H1 (cell line): ENCODE results near the gene CBY1. TPM values are rescaled to one million over a fixed set of nuclear protein-coding genes. Genes with fewer than 3 reads are reported as not detected.

Experiments used
- CTCF ChIA-PET: fragments of 300-600 bp; sonication (Branson Sonifier 250); formaldehyde crosslinking; loops from one replicate; lab custom pipeline; 2021; ENCODE audit not compliant: partially characterized antibody; lab: Charles Lee
- POLR2A ChIA-PET: fragments of 300-600 bp; sonication (Branson Sonifier 250); formaldehyde crosslinking; loops from one replicate; lab custom pipeline; 2021; ENCODE audit warnings: inconsistent platforms; ENCODE audit not compliant: partially characterized antibody; lab: Charles Lee
- DNase-seq, 2 experiments: peaks; one replicate each; pipeline versions ENCODE4 v3.0.0 to v3.0.0-alpha.2; 2010 to 2022; ENCODE audit warnings: low spot score in 2 of 2, low read depth in 1 of 2, mixed read lengths in 1 of 2
- FAIRE-seq: peaks from 2 replicates; lab custom pipeline; 2011; peaks lifted over from hg19 to GRCh38; lab: Jason Lieb, UNC
- H2AFZ ChIP-seq: 2 replicates; pipeline ENCODE4 v1.8.1; 2012; ENCODE audit warnings: low read length, inconsistent platforms
- H2AK5ac ChIP-seq: 2 replicates; pipeline ENCODE4 v1.6.1; 2013; ENCODE audit warnings: low read depth, low read length
- H2BK120ac ChIP-seq: replicated peaks from 2 replicates; pipeline ENCODE3; 2013; ENCODE audit warnings: low read depth, low read length, inconsistent platforms
- H2BK12ac ChIP-seq: 2 replicates; pipeline ENCODE4 v1.6.1; 2013; ENCODE audit warnings: low read depth, low read length
- H2BK15ac ChIP-seq: 2 replicates; pipeline ENCODE4 v1.6.1; 2013; ENCODE audit warnings: low read length
- H2BK20ac ChIP-seq: 2 replicates; pipeline ENCODE4 v1.6.1; 2013; ENCODE audit warnings: low read length
- H2BK5ac ChIP-seq: 2 replicates; pipeline ENCODE4 v1.6.1; 2013; ENCODE audit warnings: low read depth, low read length
- H3K14ac ChIP-seq: 2 replicates; pipeline ENCODE4 v1.6.1; 2013; ENCODE audit warnings: inconsistent platforms; ENCODE audit not compliant: insufficient read length
- H3K18ac ChIP-seq: 2 replicates; pipeline ENCODE4 v1.6.1; 2013; ENCODE audit warnings: low read length; ENCODE audit errors: extremely low read depth
- H3K23ac ChIP-seq: 2 replicates; pipeline ENCODE4 v1.6.1; 2013; ENCODE audit warnings: inconsistent platforms; ENCODE audit not compliant: insufficient read length
- H3K23me2 ChIP-seq: 2 replicates; pipeline ENCODE4 v1.6.1; 2013; ENCODE audit warnings: low read depth, low read length
- H3K27ac ChIP-seq: 2 replicates; pipeline ENCODE4 v1.6.1; 2011; ENCODE audit warnings: low read depth, low read length, inconsistent platforms
- H3K27me3 ChIP-seq, 4 experiments: replicated peaks in 1 of 4; 1 replicate in 1 of 4; 2 replicates in 3 of 4; pipeline versions ENCODE4 v1.6.1 to v1.8.1; 2011 to 2013; ENCODE audit warnings: low read length in 3 of 4, mild to moderate bottlenecking in 3 of 4, inconsistent platforms in 2 of 4, mixed read lengths in 2 of 4, moderate library complexity in 1 of 4; ENCODE audit not compliant: control insufficient read depth in 3 of 4, insufficient read depth in 3 of 4; ENCODE audit errors: extremely low read depth in 1 of 4
- H3K36me3 ChIP-seq, 4 experiments: 2 replicates each; pipeline versions ENCODE4 v1.6.1 to v1.8.1; 2011 to 2013; ENCODE audit warnings: mild to moderate bottlenecking in 4 of 4, low read length in 3 of 4, moderate library complexity in 2 of 4, control low read depth in 1 of 4, inconsistent platforms in 1 of 4; ENCODE audit not compliant: insufficient read depth in 4 of 4, control insufficient read depth in 2 of 4
- H3K4ac ChIP-seq: replicated peaks from 2 replicates; pipeline ENCODE3; 2013; ENCODE audit warnings: low read length, low read depth, mixed read lengths, inconsistent platforms; ENCODE audit not compliant: insufficient read length
- H3K4me1 ChIP-seq, 4 experiments: replicated peaks in 1 of 4; 1 replicate in 1 of 4; 2 replicates in 3 of 4; pipeline versions ENCODE4 v1.6.1 to v1.8.1; 2011 to 2013; ENCODE audit warnings: low read length in 3 of 4, inconsistent platforms in 2 of 4, mixed read lengths in 1 of 4; ENCODE audit not compliant: insufficient read depth in 4 of 4, control insufficient read depth in 3 of 4
- H3K4me2 ChIP-seq, 2 experiments: 2 replicates each; pipeline versions ENCODE4 v1.6.1 to v1.8.1; 2011 to 2013; ENCODE audit warnings: low read depth in 2 of 2, low read length in 2 of 2, control low read depth in 1 of 2, inconsistent platforms in 1 of 2, mild to moderate bottlenecking in 1 of 2; ENCODE audit not compliant: insufficient read depth in 1 of 2
- H3K4me3 ChIP-seq, 4 experiments: fragments of 200-600, 300-600 bp in 1 of 4; sonication (generic), shearing (Covaris generic), sonication (Bioruptor Twin) in 1 of 4; 2 replicates each; pipeline versions ENCODE4 v1.5.1 to v1.8.1; 2011 to 2016; ENCODE audit warnings: low read length in 4 of 4, low read depth in 3 of 4, control low read depth in 2 of 4, inconsistent platforms in 2 of 4, mild to moderate bottlenecking in 2 of 4, mixed read lengths in 1 of 4, moderate library complexity in 1 of 4; ENCODE audit not compliant: insufficient read depth in 2 of 4; ENCODE audit errors: extremely low read depth in 1 of 4
- H3K56ac ChIP-seq: replicated peaks from 2 replicates; pipeline ENCODE3; 2013; ENCODE audit warnings: low read depth, mild to moderate bottlenecking, mixed read lengths, low read length, inconsistent platforms; ENCODE audit not compliant: insufficient read length
- H3K79me1 ChIP-seq: 2 replicates; pipeline ENCODE4 v1.6.1; 2013; ENCODE audit warnings: low read depth, low read length, control low read depth
- H3K79me2 ChIP-seq, 2 experiments: 2 replicates each; pipeline versions ENCODE4 v1.6.1 to v1.8.1; 2012 to 2013; ENCODE audit warnings: low read length in 2 of 2, mild to moderate bottlenecking in 2 of 2, inconsistent platforms in 1 of 2; ENCODE audit not compliant: insufficient read depth in 2 of 2, control insufficient read depth in 1 of 2
- H3K9ac ChIP-seq, 4 experiments: replicated peaks in 1 of 4; 1 replicate in 1 of 4; 2 replicates in 3 of 4; pipeline versions ENCODE4 v1.6.1 to v1.8.1; 2011 to 2013; ENCODE audit warnings: low read depth in 3 of 4, low read length in 3 of 4, control low read depth in 2 of 4, mild to moderate bottlenecking in 2 of 4, moderate library complexity in 2 of 4, inconsistent platforms in 1 of 4; ENCODE audit errors: extremely low read depth in 1 of 4
- H3K9me3 ChIP-seq, 2 experiments: 2 replicates each; pipeline versions ENCODE4 v1.6.1 to v1.8.1; 2012 to 2013; ENCODE audit warnings: mild to moderate bottlenecking in 2 of 2, moderate library complexity in 2 of 2, control low read depth in 1 of 2, inconsistent platforms in 1 of 2, low read depth in 1 of 2, low read length in 1 of 2, mixed read lengths in 1 of 2; ENCODE audit not compliant: insufficient read depth in 2 of 2
- H4K20me1 ChIP-seq, 2 experiments: replicated peaks in 1 of 2; 2 replicates each; pipeline versions ENCODE3 to v1.8.1; 2011 to 2013; ENCODE audit warnings: inconsistent platforms in 2 of 2, low read length in 2 of 2, mild to moderate bottlenecking in 1 of 2; ENCODE audit not compliant: insufficient read depth in 2 of 2, control insufficient read depth in 1 of 2
- H4K5ac ChIP-seq: 2 replicates; pipeline ENCODE4 v1.6.1; 2013; ENCODE audit warnings: low read length, low read depth, mixed read lengths, inconsistent platforms; ENCODE audit not compliant: insufficient read length
- H4K8ac ChIP-seq: 2 replicates; pipeline ENCODE4 v1.8.0; 2013; ENCODE audit warnings: mild to moderate bottlenecking, moderate library complexity, low read length, inconsistent platforms; ENCODE audit not compliant: insufficient read depth; ENCODE audit errors: extremely low read depth
- H4K91ac ChIP-seq: replicated peaks from 2 replicates; pipeline ENCODE3; 2013; ENCODE audit warnings: low read length, mixed read lengths, inconsistent platforms; ENCODE audit not compliant: insufficient read length
- FOSL1 ChIP-seq: IDR thresholded peaks from 2 replicates; pipeline ENCODE4 v1.6.1; 2011; ENCODE audit warnings: mild to moderate bottlenecking, low read depth, low read length, moderate library complexity; ENCODE audit not compliant: insufficient read depth
- RBBP5 ChIP-seq: IDR thresholded peaks from 2 replicates; pipeline ENCODE4 v1.7.1; 2012; ENCODE audit warnings: low read depth, mild to moderate bottlenecking, inconsistent platforms, low read length, moderate library complexity, borderline replicate concordance
- WGBS, 2 experiments: shearing (Covaris generic) in 1 of 2; methylation state at CpG; one replicate each; pipeline versions ENCODE4 v1.1.6 to v1.1.7; 2013 to 2015; ENCODE audit warnings: low lambda C conversion rate in 2 of 2, mixed read lengths in 2 of 2, inconsistent platforms in 1 of 2, low coverage in 1 of 2, missing lambda C conversion rate in 1 of 2; ENCODE audit not compliant: insufficient replicate concordance in 2 of 2, insufficient coverage in 1 of 2, insufficient read length in 1 of 2; ENCODE audit errors: extremely low coverage in 1 of 2, missing lambda C conversion rate in 1 of 2; 5-methylcytosine and 5-hydroxymethylcytosine counted together
- polyA plus RNA-seq, 7 experiments: library from polyadenylated mRNA; depleted of rRNA in 3 of 7; stranded (reverse) in 5 of 7; unstranded in 2 of 7; fragments of >200 nt in 5 of 7; fragments of 200-250 nt in 2 of 7; gene quantifications; 1 replicate in 5 of 7; 2 replicates in 1 of 7; 4 replicates in 1 of 7; pipeline versions ENCODE4 v1.2.1 to v1.2.3, GENCODE V29; 2011 to 2013; ENCODE audit warnings: missing spikeins in 2 of 7, mixed read lengths in 2 of 7
- total RNA-seq: library from RNA; stranded (reverse); fragmentation: NEBNext Ultra II Directional; extraction: Animal tissue kit (Norgen Biotek cat#: 25700); gene quantifications from 2 replicates; pipeline ENCODE4 v1.2.1, GENCODE V29; 2021

CBY1 gene
- total and polyA plus RNA-seq, 2 of the 8 experiments (the other 6 are each of a cell fraction or from before 2014, with no cell fraction given): 23.2 to 30.2 TPM

- peaks cover 0 to 18% of the 10 kb centered on the region in 2 experiments; a peak in 3 of 4 replicates for H3K79me2 ChIP-seq
- peaks cover 10% of the 10 kb centered on the region for H3K79me1 ChIP-seq
- no peak overlapping the region for H2BK20ac ChIP-seq
- H3K27me3 ChIP-seq: no peaks in the 10 kb centered on the region
- no peak overlapping the region for H3K56ac ChIP-seq
- no peak overlapping the region for H3K14ac ChIP-seq
- H3K9ac ChIP-seq: no peak overlapping the region
- peaks cover 5 to 18% of the 10 kb centered on the region in 2 experiments for H4K20me1 ChIP-seq
- no peak overlapping the region for H2AFZ ChIP-seq
- CTCF ChIA-PET: interaction anchor here (0.7 to 10.8 kb wide), 5 partner anchors 9 to 240 kb away, joined by 3 to 116 read pairs (median 3); no protein-coding TSS in a partner anchor
- no peak overlapping the region for H4K91ac ChIP-seq
- no peaks in the 10 kb centered on the region for H3K9me3 ChIP-seq
- H3K27ac ChIP-seq: no peak overlapping the region
- no peak overlapping the region for H2AK5ac ChIP-seq
- no peak overlapping the region for H3K18ac ChIP-seq
- H2BK15ac ChIP-seq: no peak overlapping the region
- DNase-seq: no peak
- no peaks in the 10 kb centered on the region; a peak in 2 of 7 replicates for H3K4me1 ChIP-seq
- no peak overlapping the region for H2BK12ac ChIP-seq
- no peak overlapping the region for H2BK5ac ChIP-seq
- H3K23me2 ChIP-seq: no peaks in the 10 kb centered on the region
- H3K4me2 ChIP-seq: no peak overlapping the region
- POLR2A ChIA-PET: interaction anchor here (5.1 kb wide), 1 partner anchor 13 kb away, joined by 39 read pairs; the partner anchor contains the start of gene GTPBP1
- H4K8ac ChIP-seq: no peak overlapping the region
- WGBS, 2 experiments: 83% methylated on average over 6 of the region's 6 CpGs; no CpG with 5 or more reads in 1 of the 2 experiments
- no peak for FAIRE-seq
- H3K23ac ChIP-seq: no peak overlapping the region
- no peak overlapping the region for H4K5ac ChIP-seq
- peaks cover 5 to 65% (median 36%) of the 10 kb centered on the region in 4 experiments; a peak in 6 of 8 replicates for H3K36me3 ChIP-seq
- H3K4ac ChIP-seq: no peak overlapping the region
- TF ChIP-seq FOSL1 (no peak), RBBP5 (no peak)
- H2BK120ac ChIP-seq: no peak overlapping the region
- H3K4me3 ChIP-seq: no peak overlapping the region
These were observed 62.8 kb downstream of the CBY1 start for GRCh38 chr22:38719196-38719595.
